Measurements from ENCODE around the gene PBX3. TPM values are rescaled to one million over a fixed set of nuclear protein-coding genes. Genes with fewer than 3 reads are reported as not detected.

PBX3 gene
- total RNA-seq, 2 donors from 2014 or later = 15.1 to 21.1 TPM

- Histone ChIP-seq H3K9me3 (no peaks in the 10 kb centered on the region), H3K4me1 (peaks cover 5% of the 10 kb centered on the region), H3K36me3 (no peaks in the 10 kb centered on the region), H3K4me3 (no peak overlapping the region), H3K27ac (no peak overlapping the region), H3K9ac (ENCODE audit: low read depth in 2 of 2, low read length in 2 of 2) (no peak overlapping the region), H3K27me3 (no peaks in the 10 kb centered on the region)
- no peak for DNase-seq
- intact Hi-C loops (cut with DNase I) = no loop called here
- TF ChIP-seq CTCF (IDR thresholded peaks at IDR 0.05) = no peak
Measured at GRCh38 chr9:125894566-125894965, 147.4 kb downstream of the PBX3 start.

GRCh38 chr9:125896404-125896803 lies 149.2 kb downstream of the PBX3 start:
- H3K27me3 ChIP-seq = no peaks in the 10 kb centered on the region
- H3K4me3 ChIP-seq = no peak overlapping the region
- no peaks in the 10 kb centered on the region for H3K9me3 ChIP-seq
- no peaks in the 10 kb centered on the region for H3K36me3 ChIP-seq
- H3K4me1 ChIP-seq = peaks cover 5% of the 10 kb centered on the region
- no peak for DNase-seq
- TF ChIP-seq CTCF (IDR thresholded peaks at IDR 0.05) = no peak
- intact Hi-C loops (cut with DNase I) = no loop called here
- H3K9ac ChIP-seq (ENCODE audit: low read depth in 2 of 2, low read length in 2 of 2) = no peak overlapping the region
- H3K27ac ChIP-seq = no peak overlapping the region

- H3K4me3 ChIP-seq = no peak overlapping the region
- intact Hi-C loops (cut with DNase I) = no loop called here
- no peak for TF ChIP-seq CTCF (IDR thresholded peaks at IDR 0.05)
- H3K9ac ChIP-seq (ENCODE audit: low read depth in 2 of 2, low read length in 2 of 2) = no peak overlapping the region
- no peaks in the 10 kb centered on the region for H3K36me3 ChIP-seq
- no peaks in the 10 kb centered on the region for H3K27me3 ChIP-seq
- peaks cover 5% of the 10 kb centered on the region for H3K4me1 ChIP-seq
- DNase-seq = no peak
- no peak overlapping the region for H3K27ac ChIP-seq
- H3K9me3 ChIP-seq = no peaks in the 10 kb centered on the region
Measured at GRCh38 chr9:125896964-125897363, 149.8 kb downstream of the PBX3 start.

- H3K9ac ChIP-seq (ENCODE audit: low read depth in 2 of 2, low read length in 2 of 2) = no peak overlapping the region
- no peak for TF ChIP-seq CTCF (IDR thresholded peaks at IDR 0.05)
- H3K36me3 ChIP-seq = no peaks in the 10 kb centered on the region
- H3K27me3 ChIP-seq = no peaks in the 10 kb centered on the region
- peaks cover 5% of the 10 kb centered on the region for H3K4me1 ChIP-seq
- no peak overlapping the region for H3K27ac ChIP-seq
- no peak overlapping the region for H3K4me3 ChIP-seq
- no peak for DNase-seq
- intact Hi-C loops (cut with DNase I) = no loop called here
- no peaks in the 10 kb centered on the region for H3K9me3 ChIP-seq
Measured at GRCh38 chr9:125897481-125897880, 150.3 kb downstream of the PBX3 start.

GRCh38 chr9:125902214-125902613 lies 155.0 kb downstream of the PBX3 start:
- no peak overlapping the region for H3K9ac ChIP-seq (ENCODE audit: low read depth in 2 of 2, low read length in 2 of 2)
- no peaks in the 10 kb centered on the region for H3K4me1 ChIP-seq
- H3K36me3 ChIP-seq = no peaks in the 10 kb centered on the region
- no peak for DNase-seq
- TF ChIP-seq CTCF (IDR thresholded peaks at IDR 0.05) = no peak
- no peak overlapping the region for H3K4me3 ChIP-seq
- H3K27ac ChIP-seq = no peak overlapping the region
- intact Hi-C loops (cut with DNase I) = no loop called here
- H3K9me3 ChIP-seq = no peaks in the 10 kb centered on the region
- H3K27me3 ChIP-seq = no peaks in the 10 kb centered on the region
